ENCODE data around the gene MAST4. TPM values are rescaled to one million over a fixed set of nuclear protein-coding genes. Genes with fewer than 3 reads are reported as not detected.

Gene MAST4
- total and polyA plus RNA-seq, 2 of the 13 experiments (the other 11 are each of a cell fraction or from before 2014, with no cell fraction given) = 3.4 to 3.7 TPM

DNA sequence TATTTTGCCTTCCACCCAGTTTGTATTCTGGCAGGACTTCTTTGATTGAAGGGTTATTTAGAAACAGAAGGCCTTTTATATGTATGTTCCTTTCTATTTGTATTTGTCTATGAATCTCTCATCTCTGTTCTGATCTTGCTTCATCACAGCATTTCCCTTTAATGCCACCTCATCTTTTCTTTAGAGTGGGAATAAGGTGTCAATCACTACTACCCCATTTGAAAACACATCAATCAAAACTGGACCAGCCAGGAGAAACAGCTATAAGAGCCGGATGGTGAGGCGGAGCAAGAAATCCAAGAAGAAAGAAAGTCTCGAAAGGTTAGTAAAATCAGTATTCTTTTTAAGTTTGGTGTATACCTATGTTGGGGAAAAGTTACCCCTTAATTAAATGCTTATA lies 564.1 kb downstream of the MAST4 start (continued):
- TF ChIP-seq, protein P1, sequence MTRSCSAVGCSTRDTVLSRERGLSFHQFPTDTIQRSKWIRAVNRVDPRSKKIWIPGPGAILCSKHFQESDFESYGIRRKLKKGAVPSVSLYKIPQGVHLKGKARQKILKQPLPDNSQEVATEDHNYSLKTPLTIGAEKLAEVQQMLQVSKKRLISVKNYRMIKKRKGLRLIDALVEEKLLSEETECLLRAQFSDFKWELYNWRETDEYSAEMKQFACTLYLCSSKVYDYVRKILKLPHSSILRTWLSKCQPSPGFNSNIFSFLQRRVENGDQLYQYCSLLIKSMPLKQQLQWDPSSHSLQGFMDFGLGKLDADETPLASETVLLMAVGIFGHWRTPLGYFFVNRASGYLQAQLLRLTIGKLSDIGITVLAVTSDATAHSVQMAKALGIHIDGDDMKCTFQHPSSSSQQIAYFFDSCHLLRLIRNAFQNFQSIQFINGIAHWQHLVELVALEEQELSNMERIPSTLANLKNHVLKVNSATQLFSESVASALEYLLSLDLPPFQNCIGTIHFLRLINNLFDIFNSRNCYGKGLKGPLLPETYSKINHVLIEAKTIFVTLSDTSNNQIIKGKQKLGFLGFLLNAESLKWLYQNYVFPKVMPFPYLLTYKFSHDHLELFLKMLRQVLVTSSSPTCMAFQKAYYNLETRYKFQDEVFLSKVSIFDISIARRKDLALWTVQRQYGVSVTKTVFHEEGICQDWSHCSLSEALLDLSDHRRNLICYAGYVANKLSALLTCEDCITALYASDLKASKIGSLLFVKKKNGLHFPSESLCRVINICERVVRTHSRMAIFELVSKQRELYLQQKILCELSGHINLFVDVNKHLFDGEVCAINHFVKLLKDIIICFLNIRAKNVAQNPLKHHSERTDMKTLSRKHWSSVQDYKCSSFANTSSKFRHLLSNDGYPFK (CRISPR knock-in tag; IDR thresholded peaks at IDR 0.05; ENCODE audit: borderline replicate concordance) = no peak
- TF ChIP-seq, protein P2, sequence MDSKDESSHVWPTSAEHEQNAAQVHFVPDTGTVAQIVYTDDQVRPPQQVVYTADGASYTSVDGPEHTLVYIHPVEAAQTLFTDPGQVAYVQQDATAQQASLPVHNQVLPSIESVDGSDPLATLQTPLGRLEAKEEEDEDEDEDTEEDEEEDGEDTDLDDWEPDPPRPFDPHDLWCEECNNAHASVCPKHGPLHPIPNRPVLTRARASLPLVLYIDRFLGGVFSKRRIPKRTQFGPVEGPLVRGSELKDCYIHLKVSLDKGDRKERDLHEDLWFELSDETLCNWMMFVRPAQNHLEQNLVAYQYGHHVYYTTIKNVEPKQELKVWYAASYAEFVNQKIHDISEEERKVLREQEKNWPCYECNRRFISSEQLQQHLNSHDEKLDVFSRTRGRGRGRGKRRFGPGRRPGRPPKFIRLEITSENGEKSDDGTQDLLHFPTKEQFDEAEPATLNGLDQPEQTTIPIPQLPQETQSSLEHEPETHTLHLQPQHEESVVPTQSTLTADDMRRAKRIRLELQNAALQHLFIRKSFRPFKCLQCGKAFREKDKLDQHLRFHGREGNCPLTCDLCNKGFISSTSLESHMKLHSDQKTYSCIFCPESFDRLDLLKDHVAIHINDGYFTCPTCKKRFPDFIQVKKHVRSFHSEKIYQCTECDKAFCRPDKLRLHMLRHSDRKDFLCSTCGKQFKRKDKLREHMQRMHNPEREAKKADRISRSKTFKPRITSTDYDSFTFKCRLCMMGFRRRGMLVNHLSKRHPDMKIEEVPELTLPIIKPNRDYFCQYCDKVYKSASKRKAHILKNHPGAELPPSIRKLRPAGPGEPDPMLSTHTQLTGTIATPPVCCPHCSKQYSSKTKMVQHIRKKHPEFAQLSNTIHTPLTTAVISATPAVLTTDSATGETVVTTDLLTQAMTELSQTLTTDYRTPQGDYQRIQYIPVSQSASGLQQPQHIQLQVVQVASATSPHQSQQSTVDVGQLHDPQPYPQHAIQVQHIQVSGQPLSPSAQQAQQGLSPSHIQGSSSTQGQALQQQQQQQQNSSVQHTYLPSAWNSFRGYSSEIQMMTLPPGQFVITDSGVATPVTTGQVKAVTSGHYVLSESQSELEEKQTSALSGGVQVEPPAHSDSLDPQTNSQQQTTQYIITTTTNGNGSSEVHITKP (CRISPR knock-in tag; IDR thresholded peaks at IDR 0.05; ENCODE audit: low read depth) = no peak

DNA sequence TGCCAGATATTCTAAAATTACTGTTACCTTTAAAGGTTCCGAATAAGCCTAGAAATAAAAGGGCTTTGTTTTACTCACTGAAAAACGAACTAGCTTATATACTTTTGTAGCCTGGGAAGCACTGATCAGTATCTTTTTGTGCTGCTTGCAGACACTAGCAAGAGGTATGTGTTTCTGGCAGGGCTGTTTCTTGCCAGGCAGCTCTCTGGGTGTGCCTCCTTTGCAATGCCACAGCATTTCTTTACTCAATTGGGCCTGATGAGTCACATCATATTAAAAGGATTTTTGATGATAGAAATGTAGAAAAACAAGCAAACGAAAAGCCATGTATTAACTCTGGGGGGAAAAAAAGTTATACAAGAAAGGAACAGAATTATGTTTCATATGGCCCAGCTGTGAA lies 564.8 kb downstream of the MAST4 start:
- no peak overlapping the region for H3K4me3 ChIP-seq (replicated peaks in 1 of 3; ENCODE audit: insufficient read depth in 1 of 3, low read depth in 2 of 3, low read length in 3 of 3)
- ATAC-seq (no peak), FAIRE-seq (no peak), DNase-seq (ENCODE audit: low spot score) (no peak)
- intact Hi-C loops (cut with micrococcal nuclease; ENCODE audit: unreplicated experiment) (no loop called here), in situ Hi-C loops (cut with HindIII; ENCODE audit: extremely low pct_ligation_motif_present, low pct_unique_long_range_greater_than_20kb) (no loop called here)
- no peak overlapping the region for H3K4me2 ChIP-seq (ENCODE audit: low read depth, low read length)
- H3K9me3 ChIP-seq (ENCODE audit: low read length) = no peaks in the 10 kb centered on the region
- 90% methylated on average over 3 of the region's 3 CpGs for WGBS (ENCODE audit: low lambda C conversion rate)
- H3K36me3 ChIP-seq (replicated peaks in 1 of 2; ENCODE audit: control insufficient read depth in 1 of 2, insufficient read depth in 2 of 2, low read length in 2 of 2) = peaks cover 1 to 21% of the 10 kb centered on the region in 2 experiments; a peak in 4 of 5 replicates
- BruUV-seq (replicated peaks) = no TSS peak
- H4K20me1 ChIP-seq (ENCODE audit: insufficient read depth, low read length) = no peaks in the 10 kb centered on the region
- H3K27me3 ChIP-seq (ENCODE audit: control insufficient read depth in 1 of 2, insufficient read depth in 2 of 2, low read length in 2 of 2) = no peaks in the 10 kb centered on the region
- no peaks in the 10 kb centered on the region for H3K79me2 ChIP-seq (ENCODE audit: insufficient read depth, low read length)
- no peak overlapping the region for H3K27ac ChIP-seq (ENCODE audit: extremely low read length, insufficient read depth, low read length)
- CTCF ChIA-PET (ENCODE audit: low intra/inter-chr PET ratio, low total read pairs) = no interaction called here
- no peaks in the 10 kb centered on the region for H3K4me1 ChIP-seq (ENCODE audit: insufficient read depth, low read length)
- H2AFZ ChIP-seq (ENCODE audit: low read length) = no peak overlapping the region
- no peak overlapping the region for H3K9ac ChIP-seq (ENCODE audit: insufficient read depth, low read depth, low read length)
- POLR2A ChIA-PET = no interaction called here
- no peak for TF ChIP-seq MED8 (CRISPR knock-in tag; IDR thresholded peaks at IDR 0.05; ENCODE audit: insufficient replicate concordance)
- no peak for TF ChIP-seq HNRNPH1 (optimal IDR thresholded peaks at IDR 0.05; ENCODE audit: low read depth, low read length)
- TF ChIP-seq, protein P3, sequence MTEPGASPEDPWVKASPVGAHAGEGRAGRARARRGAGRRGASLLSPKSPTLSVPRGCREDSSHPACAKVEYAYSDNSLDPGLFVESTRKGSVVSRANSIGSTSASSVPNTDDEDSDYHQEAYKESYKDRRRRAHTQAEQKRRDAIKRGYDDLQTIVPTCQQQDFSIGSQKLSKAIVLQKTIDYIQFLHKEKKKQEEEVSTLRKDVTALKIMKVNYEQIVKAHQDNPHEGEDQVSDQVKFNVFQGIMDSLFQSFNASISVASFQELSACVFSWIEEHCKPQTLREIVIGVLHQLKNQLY (CRISPR knock-in tag; IDR thresholded peaks at IDR 0.05) = no peak
- TF ChIP-seq ZNF446 (CRISPR knock-in tag; IDR thresholded peaks at IDR 0.05) = no peak
- TF ChIP-seq HOXA7 (CRISPR knock-in tag; IDR thresholded peaks at IDR 0.05) = no peak
- no peak for TF ChIP-seq MAF1 (CRISPR knock-in tag; IDR thresholded peaks at IDR 0.05; ENCODE audit: borderline replicate concordance)
- TF ChIP-seq ZNF747 (CRISPR knock-in tag; IDR thresholded peaks at IDR 0.05; ENCODE audit: borderline replicate concordance) = no peak
- TF ChIP-seq, protein P4, sequence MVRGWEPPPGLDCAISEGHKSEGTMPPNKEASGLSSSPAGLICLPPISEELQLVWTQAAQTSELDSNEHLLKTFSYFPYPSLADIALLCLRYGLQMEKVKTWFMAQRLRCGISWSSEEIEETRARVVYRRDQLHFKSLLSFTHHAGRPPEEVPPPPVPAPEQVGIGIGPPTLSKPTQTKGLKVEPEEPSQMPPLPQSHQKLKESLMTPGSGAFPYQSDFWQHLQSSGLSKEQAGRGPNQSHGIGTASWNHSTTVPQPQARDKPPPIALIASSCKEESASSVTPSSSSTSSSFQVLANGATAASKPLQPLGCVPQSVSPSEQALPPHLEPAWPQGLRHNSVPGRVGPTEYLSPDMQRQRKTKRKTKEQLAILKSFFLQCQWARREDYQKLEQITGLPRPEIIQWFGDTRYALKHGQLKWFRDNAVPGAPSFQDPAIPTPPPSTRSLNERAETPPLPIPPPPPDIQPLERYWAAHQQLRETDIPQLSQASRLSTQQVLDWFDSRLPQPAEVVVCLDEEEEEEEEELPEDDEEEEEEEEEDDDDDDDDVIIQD (CRISPR knock-in tag; IDR thresholded peaks at IDR 0.05; ENCODE audit: low read depth) = no peak
- no peak for TF ChIP-seq ZNF296 (CRISPR knock-in tag; conservative IDR thresholded peaks at IDR 0.05)
- TF ChIP-seq, protein P5, sequence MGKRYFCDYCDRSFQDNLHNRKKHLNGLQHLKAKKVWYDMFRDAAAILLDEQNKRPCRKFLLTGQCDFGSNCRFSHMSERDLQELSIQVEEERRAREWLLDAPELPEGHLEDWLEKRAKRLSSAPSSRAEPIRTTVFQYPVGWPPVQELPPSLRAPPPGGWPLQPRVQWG (CRISPR knock-in tag; IDR thresholded peaks at IDR 0.05; ENCODE audit: borderline replicate concordance, low read depth) = no peak
- TF ChIP-seq NR3C1 (CRISPR knock-in tag; IDR thresholded peaks at IDR 0.05) = no peak
- TF ChIP-seq HNF4G (IDR thresholded peaks at IDR 0.05; ENCODE audit: borderline replicate concordance, low read depth, low read length) = no peak
- TF ChIP-seq HNF4G (CRISPR knock-in tag; IDR thresholded peaks at IDR 0.05; ENCODE audit: borderline replicate concordance, low read depth) = no peak

All from HepG2 (cell line).